PC-3 (cell line): ENCODE measurements around the gene TMEM238L. TPM values are rescaled to one million over a fixed set of nuclear protein-coding genes. Genes with fewer than 3 reads are reported as not detected.

Experiments
- ATAC-seq: fragments of 200-7000 bp; cut with Tn5 transposase; 2 replicates; pipeline ENCODE4 v1.9.1; 2020; ENCODE audit warnings: mild to moderate bottlenecking, moderate library complexity
- BruUV-seq: library from RNA; stranded (reverse); fragments of 400-500 nt; replicated peaks from 2 replicates; lab custom pipeline; 2021; lab: Mats Ljungman, UMichigan
- CTCF ChIA-PET: fragments of 300-600 bp; sonication (Branson Sonifier 250); formaldehyde crosslinking; loops from one replicate; lab custom pipeline; 2022; ENCODE audit warnings: antibody characterized with exemption; lab: Charles Lee
- POLR2A ChIA-PET: fragments of 300-600 bp; sonication (Branson Sonifier 250); formaldehyde crosslinking; loops from one replicate; lab custom pipeline; 2022; ENCODE audit warnings: antibody characterized with exemption; ENCODE audit not compliant: unreplicated experiment; lab: Charles Lee
- DNase-seq: peaks from one replicate; pipeline ENCODE4 v3.0.0-alpha.2; 2015
- H2AFZ ChIP-seq: fragments of 300-600 bp; sonication (generic); 2 replicates; pipeline ENCODE4 v1.6.0; 2016; ENCODE audit warnings: antibody characterized with exemption, low read length
- H3F3A ChIP-seq: fragments of 300-600 bp; sonication (generic); one replicate; pipeline ENCODE4 v1.6.0; 2017; ENCODE audit warnings: antibody characterized with exemption, low read length, control low read depth, mild to moderate bottlenecking; ENCODE audit not compliant: unreplicated experiment
- H3K27ac ChIP-seq: fragments of 300-600 bp; sonication (generic); 2 replicates; pipeline ENCODE4 v1.5.1; 2016; ENCODE audit warnings: mild to moderate bottlenecking, low read length
- H3K27me3 ChIP-seq: fragments of 300-600 bp; sonication (generic); 2 replicates; pipeline ENCODE4 v1.6.1; 2016; ENCODE audit warnings: low read length, mixed read lengths
- H3K36me3 ChIP-seq: fragments of 300-600 bp; sonication (generic); 2 replicates; pipeline ENCODE4 v1.6.1; 2016; ENCODE audit warnings: low read depth, mixed run types, low read length, mixed read lengths
- H3K4me1 ChIP-seq: fragments of 300-600 bp; sonication (generic); 2 replicates; pipeline ENCODE4 v1.5.1; 2016; ENCODE audit warnings: low read length; ENCODE audit not compliant: insufficient read depth
- H3K4me2 ChIP-seq: fragments of 300-600 bp; sonication (generic); 2 replicates; pipeline ENCODE4 v1.6.0; 2016; ENCODE audit warnings: low read length
- H3K4me3 ChIP-seq: fragments of 300-600 bp; sonication (generic); 2 replicates; pipeline ENCODE4 v1.5.1; 2016; ENCODE audit warnings: mild to moderate bottlenecking, low read length, mixed read lengths
- H3K79me2 ChIP-seq: fragments of 300-600 bp; sonication (generic); 2 replicates; pipeline ENCODE4 v1.6.1; 2017; ENCODE audit warnings: low read length, mixed read lengths
- H3K9ac ChIP-seq: fragments of 300-600 bp; sonication (generic); 2 replicates; pipeline ENCODE4 v1.6.0; 2016; ENCODE audit warnings: mild to moderate bottlenecking, low read length
- H3K9me2 ChIP-seq: fragments of 300-600 bp; sonication (generic); replicated peaks from 2 replicates; pipeline ENCODE4 v1.6.1; 2016; ENCODE audit warnings: mixed run types, low read length, mixed read lengths
- H3K9me3 ChIP-seq: fragments of 300-600 bp; sonication (generic); 2 replicates; pipeline ENCODE4 v1.6.1; 2016; ENCODE audit warnings: low read length, mixed read lengths
- H4K20me1 ChIP-seq: fragments of 300-600 bp; sonication (generic); 2 replicates; pipeline ENCODE4 v1.6.1; 2016; ENCODE audit warnings: low read length, mixed read lengths
- EZH2 ChIP-seq: fragments of 300-600 bp; sonication (generic); IDR thresholded peaks from one replicate; pipeline ENCODE4 v1.6.1; 2017; ENCODE audit warnings: antibody characterized with exemption, mild to moderate bottlenecking, low read length; ENCODE audit not compliant: unreplicated experiment
- EZH2phosphoT487 ChIP-seq: fragments of 300-600 bp; sonication (generic); IDR thresholded peaks from 2 replicates; pipeline ENCODE4 v1.6.1; 2018; ENCODE audit warnings: mild to moderate bottlenecking, antibody characterized with exemption, low read length, borderline replicate concordance
- intact Hi-C: fragments of 100-400 bp; cut with micrococcal nuclease; formaldehyde crosslinking; loops from 2 replicates; pipeline ENCODE4 v1.9.0; 2023
- total RNA-seq: library from RNA; depleted of rRNA; stranded (reverse); fragments of >200 nt; gene quantifications from 2 replicates; pipeline ENCODE4 v1.2.3, GENCODE V29; 2014
- TF ChIP-seq, protein P1 (sequence below): fragments of 300-600 bp; sonication (generic); conservative IDR thresholded peaks from 2 replicates; pipeline ENCODE4 v1.5.1; 2017; ENCODE audit warnings: antibody characterized with exemption, low read depth, mild to moderate bottlenecking, low read length

Gene TMEM238L
- total RNA-seq, 1 experiment from 2014 or later = not detected

DNA sequence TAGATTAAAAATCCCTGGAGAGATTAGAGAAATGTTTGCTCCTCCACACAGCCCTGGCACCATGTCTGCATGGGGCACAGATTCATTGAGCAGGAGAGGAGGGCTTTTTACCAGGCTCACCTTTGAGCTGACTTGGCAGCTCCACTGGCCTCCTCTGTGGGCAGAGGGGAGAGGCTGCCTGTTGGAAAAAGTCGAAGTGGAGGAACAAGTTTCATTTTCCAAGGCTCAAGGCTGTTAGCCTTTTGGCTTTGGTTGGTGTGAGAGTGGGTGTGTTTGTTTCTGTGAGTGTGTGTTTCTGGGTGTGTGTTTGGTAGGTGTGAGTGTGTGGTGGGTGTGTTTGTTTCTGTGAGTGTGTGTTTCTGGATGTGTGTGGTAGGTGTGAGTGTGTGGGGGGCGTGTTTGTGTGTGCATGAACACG is 5.6 kb downstream of the TMEM238L start:
- no peaks in the 10 kb centered on the region for H3K79me2 ChIP-seq
- peak overlapping the region; percentile 29; the same call in 1 of the 2 replicates for H2AFZ ChIP-seq
- H3K27ac ChIP-seq = peak overlapping the region; percentile 95
- no peaks in the 10 kb centered on the region for H3K36me3 ChIP-seq
- peak overlapping the region; percentile 59 for H3K9ac ChIP-seq
- H3K4me1 ChIP-seq = peaks cover 37% of the 10 kb centered on the region
- BruUV-seq = no TSS peak
- DNase-seq (peak; percentile 61), ATAC-seq (peak; percentile 27; the same call in 1 of the 2 replicates)
- H3K4me3 ChIP-seq = no peak overlapping the region; the same call in 1 of the 2 replicates
- no peaks in the 10 kb centered on the region for H3K9me2 ChIP-seq
- no peaks in the 10 kb centered on the region for H4K20me1 ChIP-seq
- ChIA-PET POLR2A (no interaction called here), CTCF (no interaction called here)
- no peaks in the 10 kb centered on the region for H3K27me3 ChIP-seq
- no peak for TF ChIP-seq EZH2
- no peak for TF ChIP-seq EZH2phosphoT487
- TF ChIP-seq, protein P1, sequence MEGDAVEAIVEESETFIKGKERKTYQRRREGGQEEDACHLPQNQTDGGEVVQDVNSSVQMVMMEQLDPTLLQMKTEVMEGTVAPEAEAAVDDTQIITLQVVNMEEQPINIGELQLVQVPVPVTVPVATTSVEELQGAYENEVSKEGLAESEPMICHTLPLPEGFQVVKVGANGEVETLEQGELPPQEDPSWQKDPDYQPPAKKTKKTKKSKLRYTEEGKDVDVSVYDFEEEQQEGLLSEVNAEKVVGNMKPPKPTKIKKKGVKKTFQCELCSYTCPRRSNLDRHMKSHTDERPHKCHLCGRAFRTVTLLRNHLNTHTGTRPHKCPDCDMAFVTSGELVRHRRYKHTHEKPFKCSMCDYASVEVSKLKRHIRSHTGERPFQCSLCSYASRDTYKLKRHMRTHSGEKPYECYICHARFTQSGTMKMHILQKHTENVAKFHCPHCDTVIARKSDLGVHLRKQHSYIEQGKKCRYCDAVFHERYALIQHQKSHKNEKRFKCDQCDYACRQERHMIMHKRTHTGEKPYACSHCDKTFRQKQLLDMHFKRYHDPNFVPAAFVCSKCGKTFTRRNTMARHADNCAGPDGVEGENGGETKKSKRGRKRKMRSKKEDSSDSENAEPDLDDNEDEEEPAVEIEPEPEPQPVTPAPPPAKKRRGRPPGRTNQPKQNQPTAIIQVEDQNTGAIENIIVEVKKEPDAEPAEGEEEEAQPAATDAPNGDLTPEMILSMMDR = no peak
- intact Hi-C loops = no loop called here
- no peaks in the 10 kb centered on the region for H3K9me3 ChIP-seq
- H3F3A ChIP-seq = no peaks in the 10 kb centered on the region
- H3K4me2 ChIP-seq = peak overlapping the region; percentile 53

DNA sequence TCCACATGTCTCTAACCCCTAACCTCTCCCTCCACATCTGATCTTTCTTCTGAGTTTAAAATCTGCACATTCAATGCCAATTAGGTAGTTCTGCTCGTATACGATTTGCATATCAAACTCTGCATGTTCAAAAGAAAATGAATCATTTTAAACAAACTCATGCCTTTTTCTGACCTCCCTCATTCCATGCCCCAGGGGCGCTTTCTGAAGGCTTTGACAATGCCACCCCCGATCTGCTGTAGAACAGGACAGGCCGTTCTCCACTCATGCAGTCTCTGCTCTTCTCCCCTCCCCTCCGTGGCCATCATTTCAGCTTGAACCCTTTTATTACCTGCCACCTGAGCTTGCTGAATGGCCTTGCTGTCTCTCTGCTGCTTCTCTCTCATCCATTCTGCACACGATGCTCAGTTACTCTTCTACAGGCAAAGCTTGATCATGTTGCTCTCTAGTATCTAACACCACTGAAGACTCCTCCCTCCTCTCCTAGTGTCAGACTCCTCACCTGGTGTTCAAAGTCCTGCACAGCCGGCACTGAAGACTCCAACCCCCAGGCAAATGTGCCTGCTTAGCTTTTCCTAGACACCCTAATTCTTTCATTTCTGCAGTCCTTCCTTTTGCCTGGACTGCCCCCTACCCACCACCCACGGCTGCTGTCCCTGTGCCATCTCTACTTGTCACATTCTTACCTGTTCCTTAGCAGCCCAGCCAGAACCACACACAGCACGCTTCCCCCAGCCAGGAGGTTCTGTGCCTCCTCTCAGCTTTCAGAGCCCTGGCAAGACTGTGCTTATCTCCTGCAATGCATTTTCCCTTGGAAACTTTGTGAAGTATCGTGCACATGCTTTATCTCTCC is 6.2 kb downstream of the TMEM238L start:
- H3K4me1 ChIP-seq = peaks cover 37% of the 10 kb centered on the region
- no peaks in the 10 kb centered on the region for H4K20me1 ChIP-seq
- no peaks in the 10 kb centered on the region for H3F3A ChIP-seq
- peak overlapping the region; percentile 95 for H3K27ac ChIP-seq
- intact Hi-C loops = no loop called here
- TF ChIP-seq EZH2phosphoT487 (no peak), EZH2 (no peak)
- TF ChIP-seq, protein P1 = no peak
- peak overlapping the region; percentile 59 for H3K9ac ChIP-seq
- DNase-seq (no peak), ATAC-seq (peak; percentile 22; the same call in 1 of the 2 replicates)
- no peaks in the 10 kb centered on the region for H3K36me3 ChIP-seq
- ChIA-PET CTCF (no interaction called here), POLR2A (no interaction called here)
- no peak overlapping the region; the same call in 1 of the 2 replicates for H3K4me3 ChIP-seq
- no peaks in the 10 kb centered on the region for H3K79me2 ChIP-seq
- BruUV-seq = no TSS peak
- no peaks in the 10 kb centered on the region for H3K27me3 ChIP-seq
- H2AFZ ChIP-seq = peak overlapping the region; percentile 29
- peak overlapping the region; percentile 53 for H3K4me2 ChIP-seq
- H3K9me3 ChIP-seq = no peaks in the 10 kb centered on the region
- no peaks in the 10 kb centered on the region for H3K9me2 ChIP-seq

DNA sequence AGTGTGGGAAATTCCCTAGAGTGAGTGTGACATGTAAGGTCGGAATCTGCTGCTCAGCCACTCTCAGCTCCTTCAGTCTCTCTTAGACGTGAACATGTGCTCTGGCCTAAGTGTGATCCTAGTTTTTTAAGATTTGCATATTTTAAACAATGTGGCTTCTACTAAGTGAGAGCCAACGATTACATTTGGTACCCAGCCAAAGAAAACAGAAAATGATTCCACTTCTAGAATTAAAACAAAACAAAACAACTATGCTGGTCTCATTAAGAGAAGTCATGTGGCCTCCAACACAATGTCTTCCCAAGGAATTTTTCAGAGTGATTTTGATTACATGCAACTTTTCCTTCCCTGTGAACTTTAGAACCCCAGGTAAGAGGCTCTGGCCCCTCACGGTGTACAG is 10.1 kb downstream of the TMEM238L start:
- peaks cover 23% of the 10 kb centered on the region for H3K4me1 ChIP-seq
- no peaks in the 10 kb centered on the region for H3K9me2 ChIP-seq
- no peak overlapping the region for H3K27ac ChIP-seq
- ATAC-seq = no peak
- H2AFZ ChIP-seq = no peak overlapping the region
- no peak overlapping the region for H3K9ac ChIP-seq
- H3K4me3 ChIP-seq = no peak overlapping the region
- DNase-seq = no peak
- no peaks in the 10 kb centered on the region for H4K20me1 ChIP-seq
- no peaks in the 10 kb centered on the region for H3F3A ChIP-seq
- POLR2A ChIA-PET = no interaction called here
- BruUV-seq = no TSS peak
- H3K36me3 ChIP-seq = no peaks in the 10 kb centered on the region
- no peaks in the 10 kb centered on the region for H3K79me2 ChIP-seq
- TF ChIP-seq, protein P1 = no peak
- TF ChIP-seq EZH2 (no peak), EZH2phosphoT487 (no peak)
- intact Hi-C loops = no loop called here
- no peak overlapping the region for H3K4me2 ChIP-seq
- no peaks in the 10 kb centered on the region for H3K9me3 ChIP-seq
- CTCF ChIA-PET = no interaction called here
- no peaks in the 10 kb centered on the region for H3K27me3 ChIP-seq
